GM18505 (cell line): ENCODE measurements around the gene LHPP.

Experiments used
- ATAC-seq: cut with Tn5 transposase; IDR thresholded peaks from one replicate; pipeline ENCODE4 v1.9.1; 2021; ENCODE audit not compliant: unreplicated experiment
- POLR2A ChIP-seq: IDR thresholded peaks from 4 replicates; pipeline ENCODE4 v1.6.1; 2011; ENCODE audit warnings: borderline replicate concordance; ENCODE audit not compliant: insufficient read depth, insufficient read length; ENCODE audit errors: extremely low read depth

The LHPP gene

GRCh38 chr10:124562425-124563060, 100.9 kb downstream of the LHPP start:
- no peak for ATAC-seq
- no peak for TF ChIP-seq POLR2A

GRCh38 chr10:124563320-124564040, 101.9 kb downstream of the LHPP start:
- TF ChIP-seq POLR2A = no peak
- ATAC-seq = no peak

- no peak for ATAC-seq
- TF ChIP-seq POLR2A = no peak
Observed at GRCh38 chr10:124564881-124565280, 103.3 kb downstream of the LHPP start.

GRCh38 chr10:124565565-124566221, 104.1 kb downstream of the LHPP start:
- ATAC-seq = no peak
- no peak for TF ChIP-seq POLR2A

- no peak for ATAC-seq
- no peak for TF ChIP-seq POLR2A
Observed at GRCh38 chr10:124566222-124566888, 104.7 kb downstream of the LHPP start.

- TF ChIP-seq POLR2A = no peak
- no peak for ATAC-seq
Observed at GRCh38 chr10:124566981-124567835, 105.6 kb downstream of the LHPP start.

- ATAC-seq = no peak
- no peak for TF ChIP-seq POLR2A
Observed at GRCh38 chr10:124568339-124568738, 106.7 kb downstream of the LHPP start.

GRCh38 chr10:124568848-124569622, 107.4 kb downstream of the LHPP start:
- no peak for ATAC-seq
- no peak for TF ChIP-seq POLR2A

- TF ChIP-seq POLR2A = no peak
- no peak for ATAC-seq
Observed at GRCh38 chr10:124569623-124570470, 108.2 kb downstream of the LHPP start.

GRCh38 chr10:124570646-124571045, 109.0 kb downstream of the LHPP start:
- TF ChIP-seq POLR2A = no peak
- ATAC-seq = no peak

GRCh38 chr10:124572751-124573150, 111.1 kb downstream of the LHPP start:
- TF ChIP-seq POLR2A = no peak
- no peak for ATAC-seq
